Ascending aorta (tissue), 2 donors: ENCODE results near the gene SCML1. TPM values are rescaled to one million over a fixed set of nuclear protein-coding genes. Genes with fewer than 3 reads are reported as not detected.
"Not testable (repeated sequence)": the region's sequence is repeated elsewhere in the genome, so short reads cannot be mapped to it uniquely, and the experiment has no call there.

ENCODE experiments used
- DNase-seq, 2 donors: peaks; one replicate each; pipeline ENCODE4 v3.0.0-alpha.2; 2019; ENCODE audit warnings: low spot score in 2 of 2
- H3K27ac ChIP-seq, 2 donors: fragments of 200-600 bp; sonication (generic); one replicate each; pipeline ENCODE4 v1.5.1; 2016 to 2017; ENCODE audit warnings: mild to moderate bottlenecking in 1 of 2
- H3K27me3 ChIP-seq: fragments of 200-600 bp; sonication (generic); one replicate; pipeline ENCODE4 v1.5.1; 2017
- H3K36me3 ChIP-seq, 2 donors: fragments of 200-600 bp; sonication (generic); one replicate each; pipeline ENCODE4 v1.5.1; 2016
- H3K4me1 ChIP-seq, 2 donors: fragments of 200-600 bp; sonication (generic); one replicate each; pipeline ENCODE4 v1.5.1; 2016 to 2017; ENCODE audit warnings: mild to moderate bottlenecking in 1 of 2
- H3K4me3 ChIP-seq, 2 donors: fragments of 200-600 bp; sonication (generic); one replicate each; pipeline ENCODE4 v1.5.1; 2016 to 2017; ENCODE audit warnings: mild to moderate bottlenecking in 1 of 2
- H3K9me3 ChIP-seq, 2 donors: fragments of 200-600 bp; sonication (generic); one replicate each; pipeline ENCODE4 v1.5.1; 2016
- intact Hi-C: fragments of 100-400 bp; cut with DNase I; formaldehyde crosslinking; loops from one replicate; pipeline ENCODE4 v1.15.1; 2023
- total RNA-seq: library from RNA; depleted of rRNA; stranded (reverse); fragments of >200 nt; gene quantifications from one replicate; pipeline ENCODE4 v1.1.0, GENCODE V29; 2016
- TF ChIP-seq, protein P1 (sequence below), 3 experiments: fragments of 200-600 bp in 2 of 3; fragments of 450-650 bp in 1 of 3; sonication (generic) in 2 of 3; IDR thresholded peaks; one replicate each; pipeline ENCODE4 v1.5.1; 2016 to 2019; ENCODE audit warnings: antibody characterized with exemption in 3 of 3, mild to moderate bottlenecking in 1 of 3, moderate library complexity in 1 of 3

The SCML1 gene
- total RNA-seq, 1 donor from 2014 or later, result 5.7 TPM

DNA sequence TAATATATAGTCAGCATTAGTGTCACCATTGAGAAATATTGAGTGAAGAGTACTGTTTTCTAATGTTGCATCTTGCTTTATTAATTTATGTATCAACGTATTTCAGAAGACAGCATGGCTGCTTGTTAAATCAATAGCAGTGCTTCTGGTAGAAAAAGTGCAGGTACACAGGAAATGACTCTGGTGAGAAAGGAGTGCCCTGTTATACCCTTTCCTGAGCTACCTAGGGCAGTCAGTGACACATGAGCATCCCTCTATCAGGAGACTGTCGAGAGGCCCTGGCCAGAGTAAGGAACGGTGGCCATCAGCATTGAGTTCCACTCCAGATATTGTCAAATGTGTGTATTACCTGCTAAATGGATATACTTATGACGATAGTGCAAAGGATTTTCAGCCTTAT lies 42.1 kb downstream of the SCML1 start:
- no peaks in the 10 kb centered on the region for H3K4me1 ChIP-seq
- intact Hi-C loops, result no loop called here
- TF ChIP-seq, protein P1, sequence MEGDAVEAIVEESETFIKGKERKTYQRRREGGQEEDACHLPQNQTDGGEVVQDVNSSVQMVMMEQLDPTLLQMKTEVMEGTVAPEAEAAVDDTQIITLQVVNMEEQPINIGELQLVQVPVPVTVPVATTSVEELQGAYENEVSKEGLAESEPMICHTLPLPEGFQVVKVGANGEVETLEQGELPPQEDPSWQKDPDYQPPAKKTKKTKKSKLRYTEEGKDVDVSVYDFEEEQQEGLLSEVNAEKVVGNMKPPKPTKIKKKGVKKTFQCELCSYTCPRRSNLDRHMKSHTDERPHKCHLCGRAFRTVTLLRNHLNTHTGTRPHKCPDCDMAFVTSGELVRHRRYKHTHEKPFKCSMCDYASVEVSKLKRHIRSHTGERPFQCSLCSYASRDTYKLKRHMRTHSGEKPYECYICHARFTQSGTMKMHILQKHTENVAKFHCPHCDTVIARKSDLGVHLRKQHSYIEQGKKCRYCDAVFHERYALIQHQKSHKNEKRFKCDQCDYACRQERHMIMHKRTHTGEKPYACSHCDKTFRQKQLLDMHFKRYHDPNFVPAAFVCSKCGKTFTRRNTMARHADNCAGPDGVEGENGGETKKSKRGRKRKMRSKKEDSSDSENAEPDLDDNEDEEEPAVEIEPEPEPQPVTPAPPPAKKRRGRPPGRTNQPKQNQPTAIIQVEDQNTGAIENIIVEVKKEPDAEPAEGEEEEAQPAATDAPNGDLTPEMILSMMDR (IDR thresholded peaks at IDR 0.05), result no peak
- H3K9me3 ChIP-seq, result no peaks in the 10 kb centered on the region
- no peaks in the 10 kb centered on the region for H3K36me3 ChIP-seq
- H3K27me3 ChIP-seq, result no peaks in the 10 kb centered on the region
- H3K27ac ChIP-seq, result no peak overlapping the region
- no peak overlapping the region for H3K4me3 ChIP-seq
- DNase-seq, result no peak

DNA sequence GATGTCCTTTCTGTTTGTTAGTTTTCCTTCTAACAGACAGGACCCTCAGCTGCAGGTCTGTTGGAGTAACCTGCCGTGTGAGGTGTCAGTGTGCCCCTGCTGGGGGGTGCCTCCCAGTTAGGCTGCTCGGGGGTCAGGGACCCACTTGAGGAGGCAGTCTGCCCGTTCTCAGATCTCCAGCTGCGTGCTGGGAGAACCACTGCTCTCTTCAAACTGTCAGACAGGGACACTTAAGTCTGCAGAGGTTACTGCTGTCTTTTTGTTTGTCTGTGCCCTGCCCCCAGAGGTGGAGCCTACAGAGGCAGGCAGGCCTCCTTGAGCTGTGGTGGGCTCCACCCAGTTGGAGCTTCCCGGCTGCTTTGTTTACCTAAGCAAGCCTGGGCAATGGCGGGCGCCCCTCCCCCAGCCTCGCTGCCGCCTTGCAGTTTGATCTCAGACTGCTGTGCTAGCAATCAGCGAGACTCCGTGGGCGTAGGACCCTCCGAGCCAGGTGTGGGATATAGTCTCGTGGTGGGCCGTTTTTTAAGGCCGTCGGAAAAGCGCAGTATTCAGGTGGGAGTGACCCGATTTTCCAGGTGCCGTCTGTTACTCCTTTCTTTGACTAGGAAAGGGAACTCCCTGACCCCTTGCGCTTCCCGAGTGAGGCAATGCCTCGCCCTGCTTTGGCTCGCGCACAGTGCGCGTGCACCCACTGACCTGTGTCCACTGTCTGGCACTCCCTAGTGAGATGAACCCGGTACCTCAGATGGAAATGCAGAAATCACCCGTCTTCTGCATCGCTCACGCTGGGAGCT lies 49.5 kb downstream of the SCML1 start:
- H3K27ac ChIP-seq, H3K27me3 ChIP-seq, intact Hi-C loops, H3K36me3 ChIP-seq, H3K9me3 ChIP-seq, DNase-seq, H3K4me1 ChIP-seq, H3K4me3 ChIP-seq: not testable (repeated sequence)

DNA sequence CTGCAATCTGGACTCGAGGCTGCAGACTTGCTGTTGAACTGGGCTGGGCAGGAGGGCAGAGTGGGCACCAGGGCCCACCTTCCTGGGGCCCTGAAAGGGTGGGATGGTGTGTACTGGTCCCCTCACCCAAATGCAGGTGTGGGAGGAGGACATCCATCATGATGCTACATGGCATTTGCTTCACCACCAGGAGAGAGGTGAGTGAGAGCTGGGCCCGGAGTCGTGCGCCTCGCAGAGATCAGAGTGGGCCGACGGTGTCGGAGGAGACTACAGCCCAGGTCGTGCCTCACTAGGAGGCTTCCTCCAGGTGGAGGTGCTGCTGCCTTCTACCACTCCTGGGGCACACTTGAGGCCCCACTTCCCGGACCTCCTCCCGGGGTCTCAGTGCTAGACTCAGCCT lies 50.3 kb downstream of the SCML1 start:
- H3K4me1 ChIP-seq, result no peaks in the 10 kb centered on the region
- H3K27ac ChIP-seq, result no peak overlapping the region
- intact Hi-C loops, result no loop called here
- DNase-seq, result no peak
- H3K9me3 ChIP-seq, result no peaks in the 10 kb centered on the region
- H3K4me3 ChIP-seq, result no peak overlapping the region
- no peaks in the 10 kb centered on the region for H3K27me3 ChIP-seq
- TF ChIP-seq, protein P1 (IDR thresholded peaks at IDR 0.05), result no peak
- no peaks in the 10 kb centered on the region for H3K36me3 ChIP-seq

DNA sequence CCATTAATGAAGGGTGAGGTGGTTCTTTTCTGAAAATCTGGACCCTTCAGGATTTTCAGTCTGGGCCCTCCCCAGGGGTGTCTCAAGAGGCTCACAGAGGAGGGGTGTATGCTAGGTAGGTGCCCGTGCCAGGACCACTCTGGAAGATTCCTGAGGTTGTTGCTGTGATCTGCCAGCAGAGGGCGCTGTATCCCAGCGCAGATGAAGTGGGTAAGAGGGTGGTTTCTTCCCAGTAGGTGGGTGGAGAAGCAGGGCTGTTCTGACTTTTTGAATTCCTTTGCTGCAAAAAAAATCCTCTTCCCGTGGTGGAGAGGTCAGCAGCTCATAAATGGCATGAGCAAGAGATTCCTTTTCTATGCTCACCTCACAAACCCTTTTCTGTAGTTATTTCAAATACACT lies 51.1 kb downstream of the SCML1 start:
- no peaks in the 10 kb centered on the region for H3K36me3 ChIP-seq
- H3K27me3 ChIP-seq, result no peaks in the 10 kb centered on the region
- no peaks in the 10 kb centered on the region for H3K4me1 ChIP-seq
- no peak overlapping the region for H3K4me3 ChIP-seq
- no peak overlapping the region for H3K27ac ChIP-seq
- DNase-seq, result no peak
- intact Hi-C loops, result no loop called here
- TF ChIP-seq, protein P1 (IDR thresholded peaks at IDR 0.05), result peak; percentile 52 to 81 (median 74)
- no peaks in the 10 kb centered on the region for H3K9me3 ChIP-seq

DNA sequence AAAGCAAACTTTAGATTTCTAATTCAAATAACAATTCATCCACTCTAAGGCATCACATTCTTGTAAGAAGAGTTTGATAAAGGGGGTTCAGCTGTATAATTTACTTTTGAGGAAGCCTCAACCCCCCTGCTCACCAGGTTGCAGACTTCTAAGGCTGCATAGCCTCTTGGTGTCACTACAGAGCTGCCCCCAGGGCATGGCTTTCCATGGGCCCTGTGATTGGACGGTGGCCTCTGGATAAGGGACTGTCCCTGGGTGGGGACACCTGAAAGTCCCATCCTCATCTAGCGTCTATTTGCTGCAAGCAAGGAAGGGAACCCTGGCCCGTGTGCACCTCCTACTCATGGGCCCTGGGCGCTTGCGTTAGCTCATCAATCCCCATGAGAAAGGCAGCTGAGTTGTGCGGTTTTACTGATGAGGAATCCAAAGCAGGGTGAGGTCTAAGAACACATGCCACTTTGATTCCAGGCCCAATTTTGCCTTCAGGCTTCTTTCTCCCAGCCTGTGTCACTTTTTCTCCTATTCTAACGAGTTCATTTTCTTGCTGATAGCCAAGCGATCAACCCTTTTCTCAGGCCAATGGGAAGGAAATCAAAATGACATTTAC lies 51.8 kb downstream of the SCML1 start:
- H3K27me3 ChIP-seq, result no peaks in the 10 kb centered on the region
- intact Hi-C loops, result no loop called here
- H3K4me3 ChIP-seq, result no peak overlapping the region
- H3K36me3 ChIP-seq, result no peaks in the 10 kb centered on the region
- H3K27ac ChIP-seq, result no peak overlapping the region
- no peaks in the 10 kb centered on the region for H3K9me3 ChIP-seq
- no peaks in the 10 kb centered on the region for H3K4me1 ChIP-seq
- no peak for DNase-seq
- TF ChIP-seq, protein P1 (IDR thresholded peaks at IDR 0.05), result no peak

DNA sequence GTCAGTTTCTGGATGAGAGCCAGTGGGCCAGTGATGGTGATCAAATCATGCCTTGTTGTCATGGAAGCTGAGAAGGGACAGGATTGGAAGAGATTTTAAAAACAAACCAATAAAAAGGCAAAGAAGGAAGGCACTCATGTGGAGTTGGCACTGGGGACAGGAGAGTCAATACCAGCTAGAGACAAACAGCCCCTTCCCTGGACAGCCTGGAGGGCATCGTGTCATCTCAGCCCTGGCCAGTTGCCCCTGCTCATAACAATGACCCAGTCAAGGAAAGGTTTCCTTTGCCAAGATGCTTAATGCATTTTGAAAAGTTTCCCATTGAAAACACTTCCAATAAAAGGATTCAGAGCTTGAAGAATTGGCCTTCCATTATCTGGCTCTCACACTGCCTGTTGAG lies 55.5 kb downstream of the SCML1 start:
- Histone ChIP-seq H3K36me3 (no peaks in the 10 kb centered on the region), H3K27me3 (no peaks in the 10 kb centered on the region), H3K27ac (no peak overlapping the region), H3K4me3 (no peak overlapping the region), H3K9me3 (no peaks in the 10 kb centered on the region), H3K4me1 (no peaks in the 10 kb centered on the region)
- intact Hi-C loops, result no loop called here
- TF ChIP-seq, protein P1 (IDR thresholded peaks at IDR 0.05), result no peak
- no peak for DNase-seq
